Right lobe of liver (tissue), 4 donors: ENCODE measurements around the gene ADARB2.

ENCODE experiments used
- CTCF ChIP-seq, 4 donors: fragments of 200-600 bp in 3 of 4; fragments of 450-650 bp in 1 of 4; IDR thresholded peaks; one replicate each; pipeline versions ENCODE4 v1.5.1 to v1.8.0; 2016 to 2022; ENCODE audit warnings: antibody characterized with exemption in 4 of 4, mild to moderate bottlenecking in 2 of 4
- POLR2A ChIP-seq: fragments of 450-650 bp; IDR thresholded peaks from one replicate; pipeline ENCODE4 v1.6.1; 2017; ENCODE audit warnings: antibody characterized with exemption, mild to moderate bottlenecking
- donor health status: DM: no; HTN: no; CAD: no.
- donor health status: DM: no; HTN: no; CAD: no.
- donor health status: DM: no; HTN: yes; CAD: no.

GRCh38 chr10:1136268-1136667, 601.1 kb downstream of the ADARB2 start:
- TF ChIP-seq CTCF (IDR thresholded peaks at IDR 0.05): no peak
- TF ChIP-seq POLR2A: no peak
